HEK293 (cell line): ENCODE results near the gene ANTXR1.

ENCODE experiments used
- CTCF ChIP-seq: fragments of 450-650 bp; formaldehyde crosslinking; IDR thresholded peaks from 2 replicates; pipeline ENCODE4 v1.5.1; 2016; ENCODE audit warnings: missing biosample characterization, missing genetic modification characterization
- TCF7L2 ChIP-seq: IDR thresholded peaks from 2 replicates; pipeline ENCODE4 v1.6.1; 2011; ENCODE audit warnings: low read depth, mild to moderate bottlenecking, inconsistent platforms, low read length, moderate library complexity, borderline replicate concordance
- ZBTB1 ChIP-seq: fragments of 450-650 bp; formaldehyde crosslinking; IDR thresholded peaks from 2 replicates; pipeline ENCODE4 v1.5.1; 2016; ENCODE audit warnings: missing biosample characterization, missing genetic modification characterization
- ZBTB20 ChIP-seq: fragments of 450-650 bp; formaldehyde crosslinking; IDR thresholded peaks from 2 replicates; pipeline ENCODE4 v1.5.1; 2016; ENCODE audit warnings: missing biosample characterization, missing genetic modification characterization
- ZIC2 ChIP-seq: fragments of 450-650 bp; formaldehyde crosslinking; IDR thresholded peaks from 2 replicates; pipeline ENCODE4 v1.5.1; 2016; ENCODE audit warnings: missing biosample characterization, missing genetic modification characterization
- ZNF114 ChIP-seq: fragments of 450-650 bp; formaldehyde crosslinking; IDR thresholded peaks from 2 replicates; pipeline ENCODE4 v1.5.0; 2017; ENCODE audit warnings: missing biosample characterization, missing genetic modification characterization
- ZNF391 ChIP-seq: fragments of 450-650 bp; formaldehyde crosslinking; IDR thresholded peaks from 2 replicates; pipeline ENCODE4 v1.5.1; 2016; ENCODE audit warnings: low read depth, missing biosample characterization, missing genetic modification characterization, borderline replicate concordance
- ZNF48 ChIP-seq: fragments of 450-650 bp; formaldehyde crosslinking; IDR thresholded peaks from 2 replicates; pipeline ENCODE4 v1.5.1; 2016; ENCODE audit warnings: missing biosample characterization, missing genetic modification characterization
- ZNF658 ChIP-seq: fragments of 450-650 bp; formaldehyde crosslinking; IDR thresholded peaks from 2 replicates; pipeline ENCODE4; 2016; ENCODE audit warnings: missing biosample characterization, missing genetic modification characterization
- ZNF747 ChIP-seq: fragments of 450-650 bp; formaldehyde crosslinking; IDR thresholded peaks from 2 replicates; pipeline ENCODE4 v1.5.1; 2016; ENCODE audit warnings: missing biosample characterization, missing genetic modification characterization
- ZXDB ChIP-seq: fragments of 450-650 bp; formaldehyde crosslinking; IDR thresholded peaks from 2 replicates; pipeline ENCODE4 v1.5.1; 2016; ENCODE audit warnings: missing biosample characterization, missing genetic modification characterization
- TF ChIP-seq, protein P1 (sequence below): fragments of 450-650 bp; formaldehyde crosslinking; IDR thresholded peaks from 2 replicates; pipeline ENCODE4 v1.5.1; 2016; ENCODE audit warnings: missing biosample characterization, missing genetic modification characterization
- TF ChIP-seq, protein P2 (sequence below): fragments of 450-650 bp; formaldehyde crosslinking; IDR thresholded peaks from 2 replicates; pipeline ENCODE4 v1.5.1; 2016; ENCODE audit warnings: missing biosample characterization, missing genetic modification characterization
- TF ChIP-seq, protein P3 (sequence below): fragments of 450-650 bp; formaldehyde crosslinking; IDR thresholded peaks from 2 replicates; pipeline ENCODE4 v1.5.1; 2016; ENCODE audit warnings: missing biosample characterization, missing genetic modification characterization

- TF ChIP-seq, protein P1, sequence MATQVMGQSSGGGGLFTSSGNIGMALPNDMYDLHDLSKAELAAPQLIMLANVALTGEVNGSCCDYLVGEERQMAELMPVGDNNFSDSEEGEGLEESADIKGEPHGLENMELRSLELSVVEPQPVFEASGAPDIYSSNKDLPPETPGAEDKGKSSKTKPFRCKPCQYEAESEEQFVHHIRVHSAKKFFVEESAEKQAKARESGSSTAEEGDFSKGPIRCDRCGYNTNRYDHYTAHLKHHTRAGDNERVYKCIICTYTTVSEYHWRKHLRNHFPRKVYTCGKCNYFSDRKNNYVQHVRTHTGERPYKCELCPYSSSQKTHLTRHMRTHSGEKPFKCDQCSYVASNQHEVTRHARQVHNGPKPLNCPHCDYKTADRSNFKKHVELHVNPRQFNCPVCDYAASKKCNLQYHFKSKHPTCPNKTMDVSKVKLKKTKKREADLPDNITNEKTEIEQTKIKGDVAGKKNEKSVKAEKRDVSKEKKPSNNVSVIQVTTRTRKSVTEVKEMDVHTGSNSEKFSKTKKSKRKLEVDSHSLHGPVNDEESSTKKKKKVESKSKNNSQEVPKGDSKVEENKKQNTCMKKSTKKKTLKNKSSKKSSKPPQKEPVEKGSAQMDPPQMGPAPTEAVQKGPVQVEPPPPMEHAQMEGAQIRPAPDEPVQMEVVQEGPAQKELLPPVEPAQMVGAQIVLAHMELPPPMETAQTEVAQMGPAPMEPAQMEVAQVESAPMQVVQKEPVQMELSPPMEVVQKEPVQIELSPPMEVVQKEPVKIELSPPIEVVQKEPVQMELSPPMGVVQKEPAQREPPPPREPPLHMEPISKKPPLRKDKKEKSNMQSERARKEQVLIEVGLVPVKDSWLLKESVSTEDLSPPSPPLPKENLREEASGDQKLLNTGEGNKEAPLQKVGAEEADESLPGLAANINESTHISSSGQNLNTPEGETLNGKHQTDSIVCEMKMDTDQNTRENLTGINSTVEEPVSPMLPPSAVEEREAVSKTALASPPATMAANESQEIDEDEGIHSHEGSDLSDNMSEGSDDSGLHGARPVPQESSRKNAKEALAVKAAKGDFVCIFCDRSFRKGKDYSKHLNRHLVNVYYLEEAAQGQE (tag by site-specific recombination): no peak
- TF ChIP-seq, protein P2, sequence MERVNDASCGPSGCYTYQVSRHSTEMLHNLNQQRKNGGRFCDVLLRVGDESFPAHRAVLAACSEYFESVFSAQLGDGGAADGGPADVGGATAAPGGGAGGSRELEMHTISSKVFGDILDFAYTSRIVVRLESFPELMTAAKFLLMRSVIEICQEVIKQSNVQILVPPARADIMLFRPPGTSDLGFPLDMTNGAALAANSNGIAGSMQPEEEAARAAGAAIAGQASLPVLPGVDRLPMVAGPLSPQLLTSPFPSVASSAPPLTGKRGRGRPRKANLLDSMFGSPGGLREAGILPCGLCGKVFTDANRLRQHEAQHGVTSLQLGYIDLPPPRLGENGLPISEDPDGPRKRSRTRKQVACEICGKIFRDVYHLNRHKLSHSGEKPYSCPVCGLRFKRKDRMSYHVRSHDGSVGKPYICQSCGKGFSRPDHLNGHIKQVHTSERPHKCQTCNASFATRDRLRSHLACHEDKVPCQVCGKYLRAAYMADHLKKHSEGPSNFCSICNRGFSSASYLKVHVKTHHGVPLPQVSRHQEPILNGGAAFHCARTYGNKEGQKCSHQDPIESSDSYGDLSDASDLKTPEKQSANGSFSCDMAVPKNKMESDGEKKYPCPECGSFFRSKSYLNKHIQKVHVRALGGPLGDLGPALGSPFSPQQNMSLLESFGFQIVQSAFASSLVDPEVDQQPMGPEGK: no peak
- no peak for TF ChIP-seq CTCF (tag by site-specific recombination)
- no peak for TF ChIP-seq ZBTB1
- TF ChIP-seq ZNF747 (tag by site-specific recombination): no peak
- no peak for TF ChIP-seq ZBTB20
- no peak for TF ChIP-seq ZXDB (tag by site-specific recombination)
- no peak for TF ChIP-seq ZNF48 (tag by site-specific recombination)
- no peak for TF ChIP-seq ZNF391 (tag by site-specific recombination)
- TF ChIP-seq ZNF114 (tag by site-specific recombination): no peak
- TF ChIP-seq, protein P3, sequence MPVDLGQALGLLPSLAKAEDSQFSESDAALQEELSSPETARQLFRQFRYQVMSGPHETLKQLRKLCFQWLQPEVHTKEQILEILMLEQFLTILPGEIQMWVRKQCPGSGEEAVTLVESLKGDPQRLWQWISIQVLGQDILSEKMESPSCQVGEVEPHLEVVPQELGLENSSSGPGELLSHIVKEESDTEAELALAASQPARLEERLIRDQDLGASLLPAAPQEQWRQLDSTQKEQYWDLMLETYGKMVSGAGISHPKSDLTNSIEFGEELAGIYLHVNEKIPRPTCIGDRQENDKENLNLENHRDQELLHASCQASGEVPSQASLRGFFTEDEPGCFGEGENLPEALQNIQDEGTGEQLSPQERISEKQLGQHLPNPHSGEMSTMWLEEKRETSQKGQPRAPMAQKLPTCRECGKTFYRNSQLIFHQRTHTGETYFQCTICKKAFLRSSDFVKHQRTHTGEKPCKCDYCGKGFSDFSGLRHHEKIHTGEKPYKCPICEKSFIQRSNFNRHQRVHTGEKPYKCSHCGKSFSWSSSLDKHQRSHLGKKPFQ (tag by site-specific recombination): no peak
- TF ChIP-seq TCF7L2: no peak
- no peak for TF ChIP-seq ZIC2 (tag by site-specific recombination)
- no peak for TF ChIP-seq ZNF658 (tag by site-specific recombination)
These were observed 13.0 kb downstream of the ANTXR1 start for GRCh38 chr2:69026026-69026425.
